HEK293T (cell line): ENCODE measurements around the gene DUSP6.

Source experiments
- BHLHE40 ChIP-seq: fragments of 450-650 bp; IDR thresholded peaks from 2 replicates; pipeline ENCODE4 v1.6.1; 2016; ENCODE audit warnings: mild to moderate bottlenecking, moderate library complexity, borderline replicate concordance
- CTBP1 ChIP-seq: fragments of 450-650 bp; IDR thresholded peaks from 2 replicates; pipeline ENCODE4 v1.6.1; 2016; ENCODE audit warnings: borderline replicate concordance
- ELF4 ChIP-seq: fragments of 450-650 bp; IDR thresholded peaks from 2 replicates; pipeline ENCODE4 v1.6.1; 2017; ENCODE audit warnings: antibody characterized with exemption
- FOXM1 ChIP-seq: fragments of 450-650 bp; IDR thresholded peaks from 2 replicates; pipeline ENCODE4 v1.6.1; 2017; ENCODE audit warnings: mild to moderate bottlenecking, borderline replicate concordance
- ZNF384 ChIP-seq: fragments of 450-650 bp; IDR thresholded peaks from 2 replicates; pipeline ENCODE4 v1.6.1; 2016

DNA sequence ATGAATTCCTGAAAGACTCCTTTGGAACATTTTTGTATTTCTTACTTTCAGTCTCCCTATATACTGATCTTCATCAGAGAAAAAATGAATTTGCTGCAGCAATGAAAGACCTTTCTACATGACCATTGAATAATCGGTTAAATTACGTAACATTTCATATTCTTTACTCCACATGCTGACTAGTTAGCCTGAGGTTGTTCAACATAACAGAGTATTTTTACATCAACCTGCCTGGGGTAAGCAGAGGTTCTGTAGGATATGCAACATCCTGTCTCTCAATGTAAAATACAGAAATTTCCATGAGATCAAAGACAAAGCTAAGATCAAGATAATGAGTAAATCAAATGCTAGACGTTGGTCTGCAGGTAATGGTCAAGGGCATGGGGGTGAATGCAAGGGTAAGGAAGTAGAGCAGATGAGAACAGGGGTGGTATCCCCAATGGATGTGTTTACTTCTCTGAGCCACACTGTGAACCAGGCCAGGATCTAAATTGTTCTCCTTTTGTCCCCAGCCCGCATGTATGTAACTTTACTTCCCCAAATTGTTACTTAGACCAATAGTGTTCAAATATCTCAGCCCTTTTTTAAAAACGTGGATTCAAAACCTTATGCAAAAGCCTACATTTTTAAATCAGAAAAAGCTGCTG lies 45.4 kb downstream of the DUSP6 start:
- TF ChIP-seq ZNF384, result no peak
- TF ChIP-seq CTBP1, result no peak
- no peak for TF ChIP-seq FOXM1
- no peak for TF ChIP-seq BHLHE40
- TF ChIP-seq ELF4, result no peak
